Motor neuron (in vitro differentiated cells): ENCODE data around the gene NLRC5. TPM values are rescaled to one million over a fixed set of nuclear protein-coding genes. Genes with fewer than 3 reads are reported as not detected.
"Not testable (repeated sequence)": the region's sequence is repeated elsewhere in the genome, so short reads cannot be mapped to it uniquely, and the experiment has no call there.

Experiments used
- ATAC-seq, 8 experiments: fragments of 200-7000 bp; cut with Tn5 transposase; replicated peaks in 6 of 8; 2 replicates each; pipeline ENCODE4 v1.8.0; 2021; ENCODE audit warnings: mild to moderate bottlenecking in 8 of 8, moderate library complexity in 8 of 8
- H3K27ac ChIP-seq, 2 donors: fragments of 250-450 bp; sonication (Bioruptor Pico); 2 replicates each; pipeline ENCODE4 v1.9.0; 2021; ENCODE audit warnings: antibody characterized with exemption in 2 of 2, mild to moderate bottlenecking in 2 of 2, moderate library complexity in 1 of 2
- H3K4me1 ChIP-seq, 2 donors: fragments of 250-450 bp; sonication (Bioruptor Pico); replicated peaks in 1 of 2; 2 replicates each; pipeline ENCODE4 v1.6.1; 2021; ENCODE audit warnings: antibody characterized with exemption in 2 of 2, mild to moderate bottlenecking in 2 of 2, moderate library complexity in 1 of 2
- H3K4me3 ChIP-seq, 5 donors: fragments of 250-450 bp; sonication (Bioruptor Pico); 2 replicates each; pipeline ENCODE4 v1.9.0; 2021; ENCODE audit warnings: antibody characterized with exemption in 5 of 5, mild to moderate bottlenecking in 5 of 5, moderate library complexity in 4 of 5
- WGBS, 10 experiments: fragments of 450-650 bp; shearing (Covaris generic); methylation state at CpG; one replicate each; pipeline ENCODE4 v1.0.0; 2022; 5-methylcytosine and 5-hydroxymethylcytosine counted together
- in situ Hi-C, 9 experiments: fragments of 400-800 bp; cut with MboI; loops; one replicate each; pipeline ENCODE4 v1.15.0; 2021; ENCODE audit warnings: low sequenced_read_pairs in 9 of 9, low pct_unique_long_range_greater_than_20kb in 2 of 9; ENCODE audit not compliant: unreplicated experiment in 9 of 9
- total RNA-seq, 8 experiments: library from RNA; unstranded; fragments of 300-600 nt; gene quantifications; 2 replicates each; pipeline versions ENCODE4 v1.2.3 to v1.2.4, GENCODE V29; 2022

Gene NLRC5
- total RNA-seq, 8 experiments from 2014 or later, result 0.16 to 38.8 (median 3.4) TPM

DNA sequence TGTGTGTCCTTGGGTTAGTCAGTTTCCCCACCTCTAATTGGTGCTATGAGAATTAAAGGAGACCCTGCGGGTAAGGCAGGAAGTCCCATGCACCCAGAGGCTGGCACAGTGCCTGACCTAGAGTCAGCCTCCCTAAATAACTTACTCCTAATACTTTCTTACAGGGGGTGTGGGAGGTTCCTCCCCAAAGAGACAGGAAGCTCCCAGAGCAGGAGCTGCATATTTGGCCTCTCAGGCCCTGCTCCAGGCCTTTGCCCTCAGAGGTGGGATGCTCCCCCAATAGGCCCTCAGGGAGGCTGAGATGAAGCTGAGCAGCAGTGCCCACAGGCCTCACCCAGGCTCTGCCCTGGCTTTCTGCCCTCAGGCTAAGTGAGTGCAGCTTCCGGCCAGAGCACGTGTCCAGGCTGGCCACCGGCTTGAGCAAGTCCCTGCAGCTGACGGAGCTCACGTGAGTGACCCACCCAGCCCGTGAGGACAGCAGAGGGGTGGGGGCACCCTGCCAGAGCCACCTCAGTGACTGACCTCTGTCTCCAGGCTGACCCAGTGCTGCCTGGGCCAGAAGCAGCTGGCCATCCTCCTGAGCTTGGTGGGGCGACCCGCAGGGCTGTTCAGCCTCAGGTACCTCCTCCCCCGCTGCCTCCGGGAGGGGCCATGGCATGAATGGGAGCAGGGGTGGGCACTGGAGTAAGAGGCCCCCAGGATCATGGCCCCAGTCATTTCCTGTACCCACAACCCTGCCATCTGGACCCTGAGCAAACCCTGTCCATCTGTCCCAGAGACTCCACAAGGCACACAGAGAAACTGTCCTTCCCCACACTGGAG, 71.9 kb downstream of the NLRC5 start:
- Histone ChIP-seq H3K4me3 (no peak overlapping the region), H3K4me1 (peaks cover 0 to 6% of the 10 kb centered on the region in 2 donors), H3K27ac (no peak overlapping the region)
- WGBS, 10 experiments, result 0 to 78% (median 30%) methylated on average over 2 to 5 of the region's 11 CpGs; no CpG with 5 or more reads in 7 of the 10 experiments
- peak; percentile 70 to 89 (median 82) for ATAC-seq
- in situ Hi-C loops, result no loop called here

DNA sequence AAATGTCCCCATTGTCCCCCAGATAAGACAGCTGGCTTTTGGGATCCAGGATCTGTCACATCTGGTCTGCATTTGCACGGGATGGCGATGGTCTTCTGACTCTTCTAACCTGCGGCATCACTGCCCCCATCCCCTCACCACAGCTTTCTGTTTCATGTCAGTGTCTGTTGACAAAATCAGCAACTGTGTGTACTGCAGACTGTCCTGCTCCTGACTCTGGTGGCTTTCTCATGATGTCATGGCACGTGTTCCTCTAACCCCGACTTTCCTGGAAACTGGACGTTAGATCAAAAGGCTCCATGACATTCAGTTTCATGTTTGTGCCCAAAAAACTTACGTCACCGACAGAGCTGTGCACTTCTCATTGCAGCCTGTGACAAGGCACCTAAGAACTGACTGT, 73.0 kb downstream of the NLRC5 start:
- H3K4me1 ChIP-seq, result peaks cover 0 to 6% of the 10 kb centered on the region in 2 donors
- H3K27ac ChIP-seq, result no peak overlapping the region
- 50 to 100% (median 77%) methylated on average over 1 to 8 of the region's 8 CpGs; no CpG with 5 or more reads in 2 of the 10 experiments for WGBS, 10 experiments
- peak in 2 of 8 experiments; percentile 46 to 50 for ATAC-seq
- in situ Hi-C loops, result no loop called here
- H3K4me3 ChIP-seq, result no peak overlapping the region

DNA sequence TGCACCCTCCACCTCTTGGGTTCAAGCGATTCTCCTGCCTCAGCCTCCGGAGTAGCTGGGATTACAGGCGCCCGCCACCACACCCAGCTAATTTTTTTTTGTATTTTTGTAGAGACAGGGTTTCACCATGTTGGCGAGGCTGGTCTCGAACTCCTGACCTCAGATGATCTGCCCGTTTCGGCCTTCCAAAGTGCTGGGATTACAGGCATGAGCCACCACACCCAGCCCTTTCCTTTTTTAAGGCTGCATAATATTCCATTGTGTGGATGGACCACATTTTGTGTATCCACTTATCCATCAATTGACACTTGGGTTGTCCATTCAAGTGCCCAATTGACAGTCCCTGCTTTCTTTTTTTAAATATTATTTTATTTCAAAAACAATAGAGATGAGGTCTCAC, 73.8 kb downstream of the NLRC5 start:
- ATAC-seq, H3K27ac ChIP-seq, H3K4me1 ChIP-seq, H3K4me3 ChIP-seq, in situ Hi-C loops: not testable (repeated sequence)
- 75 to 100% (median 91%) methylated on average over 1 to 6 of the region's 8 CpGs; no CpG with 5 or more reads in 3 of the 10 experiments for WGBS, 10 experiments

DNA sequence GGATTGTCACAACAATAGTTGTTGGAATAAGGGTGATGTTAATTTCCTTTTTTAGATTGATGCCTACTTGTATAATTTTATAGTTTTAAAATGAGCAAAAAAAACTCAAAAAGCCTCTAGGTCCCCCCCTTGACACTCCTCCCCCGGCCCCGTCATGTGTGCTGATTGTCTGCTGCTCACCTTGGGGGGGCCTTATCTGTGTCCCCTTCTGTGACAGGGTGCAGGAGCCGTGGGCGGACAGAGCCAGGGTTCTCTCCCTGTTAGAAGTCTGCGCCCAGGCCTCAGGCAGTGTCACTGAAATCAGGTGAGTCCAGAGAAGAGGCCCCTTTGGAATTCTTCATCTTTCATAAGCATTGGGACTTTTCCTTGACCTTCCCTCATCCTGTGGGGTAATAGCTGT, 75.6 kb downstream of the NLRC5 start:
- ATAC-seq, result no peak
- 62 to 97% (median 77%) methylated on average over 2 to 5 of the region's 5 CpGs; no CpG with 5 or more reads in 5 of the 10 experiments for WGBS, 10 experiments
- Histone ChIP-seq H3K4me3 (no peak overlapping the region), H3K27ac (no peak overlapping the region), H3K4me1 (peaks cover 0 to 6% of the 10 kb centered on the region in 2 donors)
- in situ Hi-C loops, result no loop called here

GRCh38 chr16:57066625-57067024, 77.3 kb downstream of the NLRC5 start:
- WGBS, 10 experiments, result 60 to 100% (median 87%) methylated on average over 1 to 4 of the region's 4 CpGs; no CpG with 5 or more reads in 5 of the 10 experiments
- Histone ChIP-seq H3K4me3 (no peak overlapping the region), H3K27ac (no peak overlapping the region), H3K4me1 (no peaks in the 10 kb centered on the region)
- ATAC-seq, result no peak
- in situ Hi-C loops, result no loop called here

DNA sequence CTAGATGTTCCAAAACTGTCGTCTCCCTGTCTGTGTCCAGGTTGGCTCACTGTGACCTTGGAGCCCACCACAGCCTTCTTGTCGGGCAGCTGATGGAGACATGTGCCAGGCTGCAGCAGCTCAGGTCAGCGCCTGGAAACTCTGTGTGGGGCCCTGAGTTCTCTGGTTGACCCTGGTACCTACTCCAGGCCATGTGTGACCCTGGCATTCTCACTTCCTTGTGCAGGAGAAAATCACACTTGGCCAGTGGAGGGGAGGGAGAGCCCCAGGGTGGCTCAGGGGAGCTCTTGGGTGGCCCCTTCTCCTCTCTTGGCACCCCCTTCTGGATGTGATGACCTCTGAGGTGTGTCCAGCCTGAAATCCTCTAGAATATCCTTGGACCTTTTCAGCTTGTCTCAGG, 78.0 kb downstream of the NLRC5 start:
- in situ Hi-C loops, result no loop called here
- Histone ChIP-seq H3K27ac (no peak overlapping the region), H3K4me1 (no peaks in the 10 kb centered on the region), H3K4me3 (no peak overlapping the region)
- WGBS, 10 experiments, result 60 to 100% (median 90%) methylated on average over 1 to 3 of the region's 3 CpGs; no CpG with 5 or more reads in 6 of the 10 experiments
- no peak for ATAC-seq

- no peaks in the 10 kb centered on the region for H3K4me1 ChIP-seq
- H3K27ac ChIP-seq, result no peak overlapping the region
- 80 to 98% (median 94%) methylated on average over 2 to 7 of the region's 7 CpGs for WGBS, 10 experiments
- H3K4me3 ChIP-seq, result no peak overlapping the region
- ATAC-seq, result no peak
- in situ Hi-C loops, result no loop called here
These were observed 79.7 kb downstream of the NLRC5 start for GRCh38 chr16:57069053-57069452.

GRCh38 chr16:57069635-57070370, 80.4 kb downstream of the NLRC5 start:
- Histone ChIP-seq H3K27ac (no peak overlapping the region), H3K4me3 (no peak overlapping the region), H3K4me1 (no peaks in the 10 kb centered on the region)
- WGBS, 10 experiments, result 55 to 100% (median 82%) methylated on average over 1 to 4 of the region's 8 CpGs; no CpG with 5 or more reads in 2 of the 10 experiments
- in situ Hi-C loops, result loop anchor here in 1 of 9 experiments (10.0 kb wide), 1 partner anchor 95 kb away; no protein-coding TSS in a partner anchor
- no peak for ATAC-seq

GRCh38 chr16:57070424-57070823, 81.1 kb downstream of the NLRC5 start:
- in situ Hi-C loops, result loop anchor here in 1 of 9 experiments (10.0 kb wide), 1 partner anchor 94 kb away; no protein-coding TSS in a partner anchor
- ATAC-seq, result no peak
- 100% methylated on average over 1 to 2 of the region's 2 CpGs; no CpG with 5 or more reads in 8 of the 10 experiments for WGBS, 10 experiments
- Histone ChIP-seq H3K27ac (no peak overlapping the region), H3K4me3 (no peak overlapping the region), H3K4me1 (no peaks in the 10 kb centered on the region)

- H3K27ac ChIP-seq, ATAC-seq, H3K4me1 ChIP-seq, H3K4me3 ChIP-seq: not testable (repeated sequence)
- in situ Hi-C loops, result loop anchor here in 1 of 9 experiments (10.0 kb wide), 1 partner anchor 94 kb away; no protein-coding TSS in a partner anchor
- WGBS, 10 experiments, result 80 to 100% (median 86%) methylated on average over 1 to 2 of the region's 4 CpGs; no CpG with 5 or more reads in 6 of the 10 experiments
These were observed 81.8 kb downstream of the NLRC5 start for GRCh38 chr16:57071081-57071732.

- H3K4me1 ChIP-seq, result no peaks in the 10 kb centered on the region
- no peak overlapping the region for H3K4me3 ChIP-seq
- 50 to 93% (median 73%) methylated on average over 1 to 3 of the region's 3 CpGs; no CpG with 5 or more reads in 1 of the 10 experiments for WGBS, 10 experiments
- in situ Hi-C loops, result loop anchor here in 1 of 9 experiments (10.0 kb wide), 1 partner anchor 93 kb away; no protein-coding TSS in a partner anchor
- no peak overlapping the region for H3K27ac ChIP-seq
- peak in 2 of 8 experiments; percentile 77 to 82 for ATAC-seq
These were observed 82.7 kb downstream of the NLRC5 start for GRCh38 chr16:57071831-57072582.
